Measurements from ENCODE around the gene OR4B1. TPM values are rescaled to one million over a fixed set of nuclear protein-coding genes. Genes with fewer than 3 reads are reported as not detected.

Gene OR4B1
- total and polyA plus RNA-seq, 2 donors (not counting 3 experiments of a cell fraction or from before 2014, with no cell fraction given), result not detected

GRCh38 chr11:48182860-48183526 is 33.6 kb upstream of the OR4B1 start:
- CTCF ChIA-PET, result no interaction called here
- FAIRE-seq (no peak), DNase-seq (ENCODE audit: low read depth, low spot score) (no peak)
- Histone ChIP-seq H2AFZ (ENCODE audit: low read depth, low read length) (no peak overlapping the region), H3K27ac (ENCODE audit: insufficient read depth, low read depth, low read length) (no peak overlapping the region), H3K4me3 (replicated peaks in 1 of 3; ENCODE audit: insufficient read depth in 1 of 3, low read depth in 1 of 3, low read length in 3 of 3) (no peak overlapping the region), H3K4me2 (ENCODE audit: insufficient read depth, low read length) (no peak overlapping the region), H3K9me3 (replicated peaks; ENCODE audit: control insufficient read depth, insufficient read depth, low read length) (no peaks in the 10 kb centered on the region), H3K36me3 (ENCODE audit: control insufficient read depth in 2 of 2, extremely low read depth in 1 of 2, insufficient read depth in 2 of 2, low read length in 2 of 2) (no peaks in the 10 kb centered on the region), H3K4me1 (ENCODE audit: control insufficient read depth, extremely low read depth, insufficient read depth, low read length) (no peaks in the 10 kb centered on the region), H3K9me1 (replicated peaks; ENCODE audit: control insufficient read depth, extremely low read depth, insufficient read depth, low read length) (no peaks in the 10 kb centered on the region), H3K27me3 (ENCODE audit: control insufficient read depth in 2 of 2, insufficient read depth in 2 of 2, low read length in 2 of 2) (no peaks in the 10 kb centered on the region), H3K79me2 (ENCODE audit: control insufficient read depth, insufficient read depth, low read length) (no peaks in the 10 kb centered on the region), H4K20me1 (replicated peaks; ENCODE audit: control insufficient read depth, extremely low read depth, insufficient read depth, low read length) (no peaks in the 10 kb centered on the region), H3K9ac (replicated peaks; ENCODE audit: extremely low read depth, insufficient read depth, low read length) (no peak overlapping the region)
- intact Hi-C loops (cut with micrococcal nuclease) (no loop called here), dilution Hi-C loops (cut with MboI; ENCODE audit: extremely low pct_ligation_motif_present, low sequenced_read_pairs) (no loop called here)
- POLR2A ChIA-PET, result no interaction called here
- TF ChIP-seq MYC (IDR thresholded peaks at IDR 0.05; ENCODE audit: low read depth, low read length) (no peak), MAX (IDR thresholded peaks at IDR 0.05; ENCODE audit: insufficient read depth, insufficient read length) (no peak), CTCF (IDR thresholded peaks at IDR 0.05; ENCODE audit: extremely low read depth in 1 of 2, insufficient read depth in 1 of 2, low read depth in 1 of 2, low read length in 2 of 2) (no peak), EZH2 (IDR thresholded peaks at IDR 0.05; ENCODE audit: borderline replicate concordance, low read depth, low read length, severe bottlenecking) (no peak), POLR2A (IDR thresholded peaks at IDR 0.05; ENCODE audit: low read depth, low read length) (no peak), JUN (IDR thresholded peaks at IDR 0.05; ENCODE audit: borderline replicate concordance, insufficient read depth, insufficient read length, low read depth) (no peak), POLR2AphosphoS5 (IDR thresholded peaks at IDR 0.05; ENCODE audit: insufficient read depth, low read depth, low read length) (no peak), GATA2 (IDR thresholded peaks at IDR 0.05; ENCODE audit: insufficient read depth, insufficient read length, low read depth, low read length) (no peak), FOS (IDR thresholded peaks at IDR 0.05; ENCODE audit: borderline replicate concordance, insufficient read depth, low read length) (no peak)
- BruUV-seq (replicated peaks), result no TSS peak

All from endothelial cell of umbilical vein (primary cell).